HepG2 (cell line): Measurements from ENCODE around the gene ZDHHC16. TPM values are rescaled to one million over a fixed set of nuclear protein-coding genes. Genes with fewer than 3 reads are reported as not detected.

Experiments used
- NFKB2 ChIP-seq: sonication (generic); formaldehyde crosslinking; IDR thresholded peaks from 2 replicates; pipeline ENCODE4 v1.4.0; 2020; ENCODE audit warnings: missing genetic modification reagents, borderline replicate concordance
- PHF21A ChIP-seq: sonication (generic); formaldehyde crosslinking; IDR thresholded peaks from 2 replicates; pipeline ENCODE4 v1.5.0; 2020; ENCODE audit warnings: mild to moderate bottlenecking, missing genetic modification reagents
- POLR2G ChIP-seq: fragments of 200-400 bp; formaldehyde crosslinking; IDR thresholded peaks from 2 replicates; pipeline ENCODE4 v1.6.1; 2018; ENCODE audit warnings: mild to moderate bottlenecking, low read depth, low read length, moderate library complexity
- RARG ChIP-seq: sonication (generic); formaldehyde crosslinking; IDR thresholded peaks from 2 replicates; pipeline ENCODE4 v1.4.0; 2020; ENCODE audit warnings: low read depth, mild to moderate bottlenecking, missing genetic modification reagents
- SP1 ChIP-seq, 2 experiments: fragments of 450-650 bp in 1 of 2; sonication (generic) in 1 of 2; formaldehyde crosslinking in 1 of 2; IDR thresholded peaks; 2 replicates each; pipeline versions ENCODE4 v1.4.0 to v1.6.1; 2016 to 2020; ENCODE audit warnings: missing genetic modification reagents in 1 of 2
- ZNF205 ChIP-seq: IDR thresholded peaks from 2 replicates; pipeline ENCODE4 v1.6.1; 2018; ENCODE audit warnings: missing biosample characterization, missing genetic modification reagents
- ZNF335 ChIP-seq: sonication (generic); formaldehyde crosslinking; IDR thresholded peaks from 2 replicates; pipeline ENCODE4 v1.4.0; 2020; ENCODE audit warnings: missing genetic modification reagents
- ZNF572 ChIP-seq: sonication (generic); formaldehyde crosslinking; IDR thresholded peaks from 2 replicates; pipeline ENCODE4 v1.5.1; 2020; ENCODE audit warnings: mild to moderate bottlenecking, missing genetic modification reagents
- ZUFSP ChIP-seq: sonication (generic); formaldehyde crosslinking; IDR thresholded peaks from 2 replicates; pipeline ENCODE4 v1.9.0; 2021; ENCODE audit warnings: missing genetic modification reagents, mild to moderate bottlenecking, borderline replicate concordance
- polyA plus RNA-seq, 8 experiments: library from polyadenylated mRNA; depleted of rRNA in 3 of 8; stranded (reverse) in 7 of 8; unstranded in 1 of 8; fragments of >200 nt; fragmentation: Illumina TruSeq in 4 of 8; extraction: Trizol in 4 of 8; gene quantifications; 2 replicates each; pipeline versions ENCODE4 v1.2.1 to v1.2.3, GENCODE V29; 2011 to 2016; ENCODE audit warnings: low read depth in 4 of 8, missing spikeins in 1 of 8, mixed read lengths in 1 of 8; ENCODE audit not compliant: insufficient read depth in 1 of 8
- total RNA-seq, 5 experiments: library from RNA; depleted of rRNA; stranded (reverse); fragments of >200 nt; fragmentation: Illumina TruSeq; extraction: Trizol; gene quantifications; 2 replicates each; pipeline ENCODE4 v1.2.3, GENCODE V29; 2016; ENCODE audit warnings: low read depth in 1 of 5
- TF ChIP-seq, protein P1 (sequence below): sonication (generic); formaldehyde crosslinking; IDR thresholded peaks from 2 replicates; pipeline ENCODE4 v1.4.0; 2020; ENCODE audit warnings: mild to moderate bottlenecking, missing genetic modification reagents
- TF ChIP-seq, protein P2 (sequence below): sonication (generic); formaldehyde crosslinking; IDR thresholded peaks from 2 replicates; pipeline ENCODE4 v1.4.0; 2020; ENCODE audit warnings: missing genetic modification reagents, borderline replicate concordance

Gene ZDHHC16
- total and polyA plus RNA-seq, 2 of the 13 experiments (the other 11 are each of a cell fraction or from before 2014, with no cell fraction given): 40.8 to 41.8 TPM

- TF ChIP-seq ZNF572 (CRISPR knock-in tag) (no peak), ZNF205 (CRISPR knock-in tag) (0 out of 2 replicates have a peak, but pooled peaks have one; percentile 26), ZNF335 (CRISPR knock-in tag) (no peak), NFKB2 (peak; percentile 64; the same call in 1 of the 2 replicates), ZUFSP (CRISPR knock-in tag) (no peak), POLR2G (peak; percentile 71), RARG (CRISPR knock-in tag) (no peak), PHF21A (no peak), SP1 (IDR thresholded peaks at IDR 0.05) (no peak), SP1 (CRISPR knock-in tag; IDR thresholded peaks at IDR 0.05) (peak; percentile 65; the same call in 1 of the 2 replicates)
- TF ChIP-seq, protein P1, sequence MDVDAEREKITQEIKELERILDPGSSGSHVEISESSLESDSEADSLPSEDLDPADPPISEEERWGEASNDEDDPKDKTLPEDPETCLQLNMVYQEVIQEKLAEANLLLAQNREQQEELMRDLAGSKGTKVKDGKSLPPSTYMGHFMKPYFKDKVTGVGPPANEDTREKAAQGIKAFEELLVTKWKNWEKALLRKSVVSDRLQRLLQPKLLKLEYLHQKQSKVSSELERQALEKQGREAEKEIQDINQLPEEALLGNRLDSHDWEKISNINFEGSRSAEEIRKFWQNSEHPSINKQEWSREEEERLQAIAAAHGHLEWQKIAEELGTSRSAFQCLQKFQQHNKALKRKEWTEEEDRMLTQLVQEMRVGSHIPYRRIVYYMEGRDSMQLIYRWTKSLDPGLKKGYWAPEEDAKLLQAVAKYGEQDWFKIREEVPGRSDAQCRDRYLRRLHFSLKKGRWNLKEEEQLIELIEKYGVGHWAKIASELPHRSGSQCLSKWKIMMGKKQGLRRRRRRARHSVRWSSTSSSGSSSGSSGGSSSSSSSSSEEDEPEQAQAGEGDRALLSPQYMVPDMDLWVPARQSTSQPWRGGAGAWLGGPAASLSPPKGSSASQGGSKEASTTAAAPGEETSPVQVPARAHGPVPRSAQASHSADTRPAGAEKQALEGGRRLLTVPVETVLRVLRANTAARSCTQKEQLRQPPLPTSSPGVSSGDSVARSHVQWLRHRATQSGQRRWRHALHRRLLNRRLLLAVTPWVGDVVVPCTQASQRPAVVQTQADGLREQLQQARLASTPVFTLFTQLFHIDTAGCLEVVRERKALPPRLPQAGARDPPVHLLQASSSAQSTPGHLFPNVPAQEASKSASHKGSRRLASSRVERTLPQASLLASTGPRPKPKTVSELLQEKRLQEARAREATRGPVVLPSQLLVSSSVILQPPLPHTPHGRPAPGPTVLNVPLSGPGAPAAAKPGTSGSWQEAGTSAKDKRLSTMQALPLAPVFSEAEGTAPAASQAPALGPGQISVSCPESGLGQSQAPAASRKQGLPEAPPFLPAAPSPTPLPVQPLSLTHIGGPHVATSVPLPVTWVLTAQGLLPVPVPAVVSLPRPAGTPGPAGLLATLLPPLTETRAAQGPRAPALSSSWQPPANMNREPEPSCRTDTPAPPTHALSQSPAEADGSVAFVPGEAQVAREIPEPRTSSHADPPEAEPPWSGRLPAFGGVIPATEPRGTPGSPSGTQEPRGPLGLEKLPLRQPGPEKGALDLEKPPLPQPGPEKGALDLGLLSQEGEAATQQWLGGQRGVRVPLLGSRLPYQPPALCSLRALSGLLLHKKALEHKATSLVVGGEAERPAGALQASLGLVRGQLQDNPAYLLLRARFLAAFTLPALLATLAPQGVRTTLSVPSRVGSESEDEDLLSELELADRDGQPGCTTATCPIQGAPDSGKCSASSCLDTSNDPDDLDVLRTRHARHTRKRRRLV: no peak
- TF ChIP-seq, protein P2, sequence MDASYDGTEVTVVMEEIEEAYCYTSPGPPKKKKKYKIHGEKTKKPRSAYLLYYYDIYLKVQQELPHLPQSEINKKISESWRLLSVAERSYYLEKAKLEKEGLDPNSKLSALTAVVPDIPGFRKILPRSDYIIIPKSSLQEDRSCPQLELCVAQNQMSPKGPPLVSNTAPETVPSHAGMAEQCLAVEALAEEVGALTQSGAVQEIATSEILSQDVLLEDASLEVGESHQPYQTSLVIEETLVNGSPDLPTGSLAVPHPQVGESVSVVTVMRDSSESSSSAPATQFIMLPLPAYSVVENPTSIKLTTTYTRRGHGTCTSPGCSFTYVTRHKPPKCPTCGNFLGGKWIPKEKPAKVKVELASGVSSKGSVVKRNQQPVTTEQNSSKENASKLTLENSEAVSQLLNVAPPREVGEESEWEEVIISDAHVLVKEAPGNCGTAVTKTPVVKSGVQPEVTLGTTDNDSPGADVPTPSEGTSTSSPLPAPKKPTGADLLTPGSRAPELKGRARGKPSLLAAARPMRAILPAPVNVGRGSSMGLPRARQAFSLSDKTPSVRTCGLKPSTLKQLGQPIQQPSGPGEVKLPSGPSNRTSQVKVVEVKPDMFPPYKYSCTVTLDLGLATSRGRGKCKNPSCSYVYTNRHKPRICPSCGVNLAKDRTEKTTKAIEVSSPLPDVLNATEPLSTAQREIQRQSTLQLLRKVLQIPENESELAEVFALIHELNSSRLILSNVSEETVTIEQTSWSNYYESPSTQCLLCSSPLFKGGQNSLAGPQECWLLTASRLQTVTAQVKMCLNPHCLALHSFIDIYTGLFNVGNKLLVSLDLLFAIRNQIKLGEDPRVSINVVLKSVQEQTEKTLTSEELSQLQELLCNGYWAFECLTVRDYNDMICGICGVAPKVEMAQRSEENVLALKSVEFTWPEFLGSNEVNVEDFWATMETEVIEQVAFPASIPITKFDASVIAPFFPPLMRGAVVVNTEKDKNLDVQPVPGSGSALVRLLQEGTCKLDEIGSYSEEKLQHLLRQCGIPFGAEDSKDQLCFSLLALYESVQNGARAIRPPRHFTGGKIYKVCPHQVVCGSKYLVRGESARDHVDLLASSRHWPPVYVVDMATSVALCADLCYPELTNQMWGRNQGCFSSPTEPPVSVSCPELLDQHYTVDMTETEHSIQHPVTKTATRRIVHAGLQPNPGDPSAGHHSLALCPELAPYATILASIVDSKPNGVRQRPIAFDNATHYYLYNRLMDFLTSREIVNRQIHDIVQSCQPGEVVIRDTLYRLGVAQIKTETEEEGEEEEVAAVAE (CRISPR knock-in tag): peak; percentile 73; the same call in 1 of the 2 replicates
These were observed 19.8 kb upstream of the ZDHHC16 start, which contains the start of gene PGAM1 (continued) for GRCh38 chr10:97425964-97426775.
